HepG2 (cell line): ENCODE results near the gene NPPB. TPM values are rescaled to one million over a fixed set of nuclear protein-coding genes. Genes with fewer than 3 reads are reported as not detected.

Source experiments
- ATM ChIP-seq: fragments of 450-650 bp; IDR thresholded peaks from 2 replicates; pipeline ENCODE4 v1.7.1; 2017; ENCODE audit warnings: mild to moderate bottlenecking, borderline replicate concordance
- JUND ChIP-seq: sonication (generic); formaldehyde crosslinking; IDR thresholded peaks from 2 replicates; pipeline ENCODE4 v1.8.0; 2022; ENCODE audit warnings: mild to moderate bottlenecking, missing genetic modification reagents
- KLF15 ChIP-seq: sonication (generic); formaldehyde crosslinking; IDR thresholded peaks from 2 replicates; pipeline ENCODE4 v1.8.1; 2023; ENCODE audit warnings: borderline replicate concordance, mild to moderate bottlenecking, inconsistent platforms, missing genetic modification reagents, mixed read lengths
- MAZ ChIP-seq, 2 experiments: sonication (generic) in 1 of 2; formaldehyde crosslinking in 1 of 2; IDR thresholded peaks; 2 replicates each; pipeline versions ENCODE4 v1.5.0 to v1.6.1; 2012 to 2020; ENCODE audit warnings: low read depth in 2 of 2, mild to moderate bottlenecking in 2 of 2, borderline replicate concordance in 1 of 2, improper control_type of control experiment in 1 of 2, low read length in 1 of 2, missing genetic modification reagents in 1 of 2, moderate library complexity in 1 of 2
- NR3C1 ChIP-seq: sonication (generic); formaldehyde crosslinking; IDR thresholded peaks from 2 replicates; pipeline ENCODE4 v1.4.0; 2020; ENCODE audit warnings: missing genetic modification reagents
- PPARG ChIP-seq: conservative IDR thresholded peaks from 2 replicates; pipeline ENCODE4 v1.6.1; 2016; ENCODE audit warnings: missing biosample characterization, missing genetic modification reagents
- PRMT3 ChIP-seq: sonication (generic); formaldehyde crosslinking; IDR thresholded peaks from 2 replicates; pipeline ENCODE4 v1.8.1; 2022; ENCODE audit warnings: low read depth, mild to moderate bottlenecking, moderate library complexity, missing genetic modification reagents, borderline replicate concordance
- SP5 ChIP-seq: IDR thresholded peaks from 2 replicates; pipeline ENCODE4 v1.6.1; 2016; ENCODE audit warnings: low read depth, borderline replicate concordance
- SPEN ChIP-seq: sonication (generic); formaldehyde crosslinking; IDR thresholded peaks from 2 replicates; pipeline ENCODE4 v1.5.1; 2020; ENCODE audit warnings: low read depth, mild to moderate bottlenecking, missing genetic modification reagents
- TCF7 ChIP-seq: sonication (generic); IDR thresholded peaks from 2 replicates; pipeline ENCODE4 v1.6.1; 2016; ENCODE audit warnings: antibody characterized with exemption, low read depth
- TFDP1 ChIP-seq: IDR thresholded peaks from 2 replicates; pipeline ENCODE4 v1.6.1; 2016; ENCODE audit warnings: missing compliant biosample characterization, missing genetic modification reagents, borderline replicate concordance
- ZIK1 ChIP-seq: sonication (generic); formaldehyde crosslinking; IDR thresholded peaks from 2 replicates; pipeline ENCODE4 v1.5.0; 2020; ENCODE audit warnings: mild to moderate bottlenecking, low read depth, missing genetic modification reagents, borderline replicate concordance
- ZNF121 ChIP-seq: sonication (generic); formaldehyde crosslinking; IDR thresholded peaks from 2 replicates; pipeline ENCODE4 v1.5.0; 2020; ENCODE audit warnings: mild to moderate bottlenecking, missing genetic modification reagents
- ZNF414 ChIP-seq: sonication (generic); formaldehyde crosslinking; IDR thresholded peaks from 2 replicates; pipeline ENCODE4 v1.5.0; 2020; ENCODE audit warnings: missing genetic modification reagents
- ZZZ3 ChIP-seq: sonication (generic); formaldehyde crosslinking; IDR thresholded peaks from 2 replicates; pipeline ENCODE4 v1.4.0; 2020; ENCODE audit warnings: missing genetic modification reagents, mild to moderate bottlenecking, borderline replicate concordance
- polyA plus RNA-seq, 8 experiments: library from polyadenylated mRNA; depleted of rRNA in 3 of 8; stranded (reverse) in 7 of 8; unstranded in 1 of 8; fragments of >200 nt; fragmentation: Illumina TruSeq in 4 of 8; extraction: Trizol in 4 of 8; gene quantifications; 2 replicates each; pipeline versions ENCODE4 v1.2.1 to v1.2.3, GENCODE V29; 2011 to 2016; ENCODE audit warnings: low read depth in 4 of 8, missing spikeins in 1 of 8, mixed read lengths in 1 of 8; ENCODE audit not compliant: insufficient read depth in 1 of 8
- total RNA-seq, 5 experiments: library from RNA; depleted of rRNA; stranded (reverse); fragments of >200 nt; fragmentation: Illumina TruSeq; extraction: Trizol; gene quantifications; 2 replicates each; pipeline ENCODE4 v1.2.3, GENCODE V29; 2016; ENCODE audit warnings: low read depth in 1 of 5
- TF ChIP-seq, protein P1 (sequence below): sonication (generic); formaldehyde crosslinking; IDR thresholded peaks from 2 replicates; pipeline ENCODE4 v1.9.0; 2021; ENCODE audit warnings: mild to moderate bottlenecking, missing genetic modification reagents
- TF ChIP-seq, protein P2 (sequence below): sonication (generic); formaldehyde crosslinking; IDR thresholded peaks from 2 replicates; pipeline ENCODE4 v1.5.0; 2020; ENCODE audit warnings: mild to moderate bottlenecking, missing genetic modification reagents, moderate library complexity

The NPPB gene
- total and polyA plus RNA-seq, 2 of the 13 experiments (the other 11 are each of a cell fraction or from before 2014, with no cell fraction given) = 1.9 TPM; not detected in 1

DNA sequence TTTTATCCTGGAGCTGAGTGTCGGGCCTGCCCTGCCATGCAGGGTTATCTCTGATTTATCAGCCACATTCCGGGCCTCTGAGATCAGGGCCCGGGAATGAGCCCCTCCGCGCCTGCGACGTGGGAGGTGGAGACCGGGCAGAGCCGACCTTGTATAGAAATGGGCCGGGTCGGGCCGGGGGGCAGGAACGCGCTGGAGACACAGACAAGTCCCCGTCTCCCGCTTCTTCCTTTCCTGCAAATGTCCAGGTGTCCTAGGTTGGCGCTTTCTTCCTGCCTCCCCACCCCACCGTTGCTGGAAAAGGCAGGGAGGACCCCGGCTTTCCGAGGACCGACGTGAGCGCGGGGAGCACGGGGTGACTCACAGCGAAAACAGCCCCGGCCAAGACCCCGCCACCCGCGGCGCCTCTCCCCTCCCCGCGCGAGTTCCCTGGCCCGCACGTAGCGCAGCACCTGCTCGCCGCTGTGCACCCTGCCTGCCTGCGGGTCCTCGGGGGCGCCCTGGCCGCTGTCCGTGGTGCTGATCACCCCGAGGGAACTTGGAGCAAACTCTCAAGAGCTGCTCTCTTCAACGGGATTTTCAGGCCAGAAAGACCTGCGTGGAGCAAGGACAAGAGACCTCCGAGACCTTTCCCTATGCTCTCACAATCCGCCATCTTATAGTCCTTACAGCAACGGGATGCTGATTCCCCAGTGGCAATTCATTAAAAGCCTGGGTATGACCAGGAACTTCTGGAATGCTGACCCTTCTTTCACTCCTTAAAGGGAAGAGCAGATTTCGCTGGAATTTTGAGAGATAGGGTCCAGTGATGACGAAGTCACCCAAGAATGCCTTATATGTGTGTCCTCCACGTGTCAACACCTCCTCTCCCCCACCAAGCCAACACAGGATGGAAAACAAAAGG lies 475 bp upstream of the NPPB start (continued):
- TF ChIP-seq, protein P1, sequence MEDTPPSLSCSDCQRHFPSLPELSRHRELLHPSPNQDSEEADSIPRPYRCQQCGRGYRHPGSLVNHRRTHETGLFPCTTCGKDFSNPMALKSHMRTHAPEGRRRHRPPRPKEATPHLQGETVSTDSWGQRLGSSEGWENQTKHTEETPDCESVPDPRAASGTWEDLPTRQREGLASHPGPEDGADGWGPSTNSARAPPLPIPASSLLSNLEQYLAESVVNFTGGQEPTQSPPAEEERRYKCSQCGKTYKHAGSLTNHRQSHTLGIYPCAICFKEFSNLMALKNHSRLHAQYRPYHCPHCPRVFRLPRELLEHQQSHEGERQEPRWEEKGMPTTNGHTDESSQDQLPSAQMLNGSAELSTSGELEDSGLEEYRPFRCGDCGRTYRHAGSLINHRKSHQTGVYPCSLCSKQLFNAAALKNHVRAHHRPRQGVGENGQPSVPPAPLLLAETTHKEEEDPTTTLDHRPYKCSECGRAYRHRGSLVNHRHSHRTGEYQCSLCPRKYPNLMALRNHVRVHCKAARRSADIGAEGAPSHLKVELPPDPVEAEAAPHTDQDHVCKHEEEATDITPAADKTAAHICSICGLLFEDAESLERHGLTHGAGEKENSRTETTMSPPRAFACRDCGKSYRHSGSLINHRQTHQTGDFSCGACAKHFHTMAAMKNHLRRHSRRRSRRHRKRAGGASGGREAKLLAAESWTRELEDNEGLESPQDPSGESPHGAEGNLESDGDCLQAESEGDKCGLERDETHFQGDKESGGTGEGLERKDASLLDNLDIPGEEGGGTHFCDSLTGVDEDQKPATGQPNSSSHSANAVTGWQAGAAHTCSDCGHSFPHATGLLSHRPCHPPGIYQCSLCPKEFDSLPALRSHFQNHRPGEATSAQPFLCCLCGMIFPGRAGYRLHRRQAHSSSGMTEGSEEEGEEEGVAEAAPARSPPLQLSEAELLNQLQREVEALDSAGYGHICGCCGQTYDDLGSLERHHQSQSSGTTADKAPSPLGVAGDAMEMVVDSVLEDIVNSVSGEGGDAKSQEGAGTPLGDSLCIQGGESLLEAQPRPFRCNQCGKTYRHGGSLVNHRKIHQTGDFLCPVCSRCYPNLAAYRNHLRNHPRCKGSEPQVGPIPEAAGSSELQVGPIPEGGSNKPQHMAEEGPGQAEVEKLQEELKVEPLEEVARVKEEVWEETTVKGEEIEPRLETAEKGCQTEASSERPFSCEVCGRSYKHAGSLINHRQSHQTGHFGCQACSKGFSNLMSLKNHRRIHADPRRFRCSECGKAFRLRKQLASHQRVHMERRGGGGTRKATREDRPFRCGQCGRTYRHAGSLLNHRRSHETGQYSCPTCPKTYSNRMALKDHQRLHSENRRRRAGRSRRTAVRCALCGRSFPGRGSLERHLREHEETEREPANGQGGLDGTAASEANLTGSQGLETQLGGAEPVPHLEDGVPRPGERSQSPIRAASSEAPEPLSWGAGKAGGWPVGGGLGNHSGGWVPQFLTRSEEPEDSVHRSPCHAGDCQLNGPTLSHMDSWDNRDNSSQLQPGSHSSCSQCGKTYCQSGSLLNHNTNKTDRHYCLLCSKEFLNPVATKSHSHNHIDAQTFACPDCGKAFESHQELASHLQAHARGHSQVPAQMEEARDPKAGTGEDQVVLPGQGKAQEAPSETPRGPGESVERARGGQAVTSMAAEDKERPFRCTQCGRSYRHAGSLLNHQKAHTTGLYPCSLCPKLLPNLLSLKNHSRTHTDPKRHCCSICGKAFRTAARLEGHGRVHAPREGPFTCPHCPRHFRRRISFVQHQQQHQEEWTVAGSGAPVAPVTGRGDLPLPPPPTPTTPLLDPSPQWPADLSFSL (CRISPR knock-in tag) = 0 out of 2 replicates have a peak, but pooled peaks have one; percentile 8
- TF ChIP-seq SPEN (CRISPR knock-in tag) (peak; percentile 92), ZNF121 (CRISPR knock-in tag) (no peak), NR3C1 (CRISPR knock-in tag) (peak; percentile 60; the same call in 1 of the 2 replicates), ZIK1 (peak; percentile 84; the same call in 1 of the 2 replicates), TCF7 (no peak), PRMT3 (CRISPR knock-in tag) (peak; percentile 97), SP5 (CRISPR knock-in tag) (peak; percentile 48; the same call in 1 of the 2 replicates), ZNF414 (peak; percentile 65; the same call in 1 of the 2 replicates), JUND (CRISPR knock-in tag) (peak; percentile 81; the same call in 1 of the 2 replicates), ATM (no peak), KLF15 (CRISPR knock-in tag) (peak; percentile 90; the same call in 1 of the 2 replicates), TFDP1 (CRISPR knock-in tag) (no peak), ZZZ3 (CRISPR knock-in tag) (no peak), MAZ (IDR thresholded peaks at IDR 0.05; ENCODE audit: borderline replicate concordance, low read depth, low read length) (0 out of 2 replicates have a peak, but pooled peaks have one; percentile 49), MAZ (CRISPR knock-in tag; IDR thresholded peaks at IDR 0.05; ENCODE audit: low read depth) (peak; percentile 89), PPARG (CRISPR knock-in tag) (peak; percentile 85)
- TF ChIP-seq, protein P2, sequence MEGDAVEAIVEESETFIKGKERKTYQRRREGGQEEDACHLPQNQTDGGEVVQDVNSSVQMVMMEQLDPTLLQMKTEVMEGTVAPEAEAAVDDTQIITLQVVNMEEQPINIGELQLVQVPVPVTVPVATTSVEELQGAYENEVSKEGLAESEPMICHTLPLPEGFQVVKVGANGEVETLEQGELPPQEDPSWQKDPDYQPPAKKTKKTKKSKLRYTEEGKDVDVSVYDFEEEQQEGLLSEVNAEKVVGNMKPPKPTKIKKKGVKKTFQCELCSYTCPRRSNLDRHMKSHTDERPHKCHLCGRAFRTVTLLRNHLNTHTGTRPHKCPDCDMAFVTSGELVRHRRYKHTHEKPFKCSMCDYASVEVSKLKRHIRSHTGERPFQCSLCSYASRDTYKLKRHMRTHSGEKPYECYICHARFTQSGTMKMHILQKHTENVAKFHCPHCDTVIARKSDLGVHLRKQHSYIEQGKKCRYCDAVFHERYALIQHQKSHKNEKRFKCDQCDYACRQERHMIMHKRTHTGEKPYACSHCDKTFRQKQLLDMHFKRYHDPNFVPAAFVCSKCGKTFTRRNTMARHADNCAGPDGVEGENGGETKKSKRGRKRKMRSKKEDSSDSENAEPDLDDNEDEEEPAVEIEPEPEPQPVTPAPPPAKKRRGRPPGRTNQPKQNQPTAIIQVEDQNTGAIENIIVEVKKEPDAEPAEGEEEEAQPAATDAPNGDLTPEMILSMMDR (CRISPR knock-in tag) = peak; percentile 64
